ENCODE results near the gene EPHA6.
"Not testable (repeated sequence)": the region's sequence is repeated elsewhere in the genome, so short reads cannot be mapped to it uniquely, and the experiment has no call there.

EPHA6 gene

DNA sequence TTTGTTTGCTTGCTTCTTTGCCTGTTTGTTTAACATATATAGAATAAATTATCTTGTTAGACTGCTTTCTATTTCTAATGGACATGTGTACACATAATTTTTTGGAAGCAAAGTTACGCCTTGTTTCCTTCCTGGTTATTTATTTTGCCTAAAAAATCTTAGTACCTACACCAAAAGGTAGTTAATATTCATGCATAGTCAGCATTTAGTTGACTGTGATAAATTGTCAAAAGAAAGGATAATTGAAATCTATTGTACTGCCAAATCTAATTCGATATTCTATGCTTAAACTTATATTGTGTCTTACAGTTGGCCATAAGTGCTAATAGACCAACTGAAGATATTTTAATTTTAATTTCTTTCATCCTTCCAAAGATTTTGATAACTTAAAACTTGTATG is 716.3 kb downstream of the EPHA6 start:
- DNase-seq (ENCODE audit: extremely low spot score, insufficient read length, low read depth) = no peak
- FAIRE-seq = no peak

DNA sequence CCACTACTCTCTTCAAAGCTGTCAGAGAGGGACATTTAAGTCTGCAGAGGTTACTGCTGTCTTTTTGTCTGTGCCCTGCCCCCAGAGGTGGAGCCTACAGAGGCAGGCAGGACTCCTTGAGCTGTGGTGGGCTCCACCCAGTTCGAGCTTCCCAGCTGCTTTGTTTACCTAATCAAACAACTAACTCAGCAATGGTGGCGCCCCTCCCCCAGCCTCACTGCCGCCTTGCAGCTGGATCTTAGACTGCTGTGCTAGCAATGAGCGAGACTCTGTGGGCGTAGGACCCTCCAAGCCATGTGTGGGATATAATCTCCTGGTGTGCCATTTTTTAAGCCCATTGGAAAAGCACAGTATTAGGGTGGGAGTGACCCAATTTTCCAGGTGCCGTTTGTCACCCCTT is 733.2 kb downstream of the EPHA6 start:
- DNase-seq (ENCODE audit: extremely low spot score, insufficient read length, low read depth); FAIRE-seq: not testable (repeated sequence)

DNA sequence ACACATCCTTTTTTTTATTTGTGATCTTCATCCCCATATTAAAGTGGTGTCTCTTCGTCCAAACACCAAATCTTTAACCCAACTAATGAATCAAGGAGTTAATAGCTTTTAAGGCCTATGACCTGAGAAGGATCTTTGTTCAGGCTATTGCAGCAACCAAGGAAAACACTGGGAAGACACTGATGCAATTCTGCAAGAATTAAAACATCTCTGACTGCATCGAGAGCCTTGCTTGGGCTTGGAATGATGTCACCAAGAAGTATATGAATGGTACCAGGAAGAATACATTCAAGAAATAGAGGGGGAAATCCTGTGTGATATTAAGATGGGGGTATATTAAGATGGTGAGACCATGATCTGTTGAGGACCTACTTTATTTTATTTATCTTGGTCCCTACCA is 736.0 kb downstream of the EPHA6 start:
- FAIRE-seq (no peak), DNase-seq (ENCODE audit: extremely low spot score, insufficient read length, low read depth) (no peak)

DNA sequence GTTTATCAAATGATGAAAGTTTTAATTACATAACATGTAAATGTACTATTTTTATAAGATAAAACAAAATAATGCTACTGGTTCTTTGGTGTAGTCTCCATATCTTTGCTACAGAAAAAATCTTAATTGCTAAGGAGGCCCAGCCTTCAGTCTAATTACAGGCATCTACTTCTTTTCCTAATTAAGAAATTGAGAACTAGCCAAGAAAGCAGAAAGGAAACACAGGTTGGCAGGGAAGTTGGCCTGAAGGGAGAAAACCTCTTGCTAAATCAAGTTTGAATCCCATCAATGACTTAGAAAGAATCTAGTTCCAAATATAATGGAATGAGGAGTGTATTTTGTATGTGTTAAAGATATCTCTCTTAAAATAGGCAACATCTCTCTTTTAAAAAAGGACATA is 737.8 kb downstream of the EPHA6 start:
- DNase-seq (ENCODE audit: extremely low spot score, insufficient read length, low read depth) (no peak), FAIRE-seq (no peak)

DNA sequence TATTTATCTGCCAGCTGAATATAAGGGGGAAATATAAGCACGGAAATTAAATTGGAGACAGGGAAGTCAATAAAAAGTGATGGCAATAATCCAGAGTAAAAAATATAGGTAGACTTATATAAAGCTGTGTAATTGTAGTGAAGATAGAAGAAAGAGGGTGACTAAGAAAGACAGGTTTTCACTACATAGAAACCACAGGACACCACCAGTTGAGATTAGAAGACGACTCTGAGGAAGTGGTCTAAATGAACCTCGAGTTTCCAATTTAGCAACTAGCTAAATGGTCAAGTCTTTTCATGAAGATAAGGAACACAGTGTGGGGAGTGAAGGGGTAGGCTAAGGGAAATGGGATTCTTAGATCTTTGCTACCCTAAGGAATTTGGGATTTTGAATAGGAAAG is 761.3 kb downstream of the EPHA6 start:
- FAIRE-seq (no peak), DNase-seq (ENCODE audit: extremely low spot score, insufficient read length, low read depth) (no peak)

DNA sequence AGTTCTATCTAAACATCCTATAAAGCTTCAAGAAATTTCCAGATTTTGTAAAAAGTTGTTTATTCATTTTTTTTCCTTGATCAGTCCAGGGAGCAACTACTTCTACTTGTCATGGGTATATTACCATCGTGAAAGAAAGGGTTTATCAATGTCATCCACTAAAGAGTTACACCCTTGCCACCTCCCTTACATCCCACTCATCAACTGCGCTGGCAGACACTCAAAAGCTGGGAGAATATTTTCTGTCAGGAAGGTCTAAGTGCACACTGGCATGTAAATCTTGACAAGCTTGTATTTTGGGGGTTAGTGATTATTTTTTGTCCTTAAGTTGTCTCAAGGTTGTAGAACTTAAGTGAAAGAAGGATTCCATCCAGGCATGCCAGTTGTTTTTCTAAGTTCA is 761.8 kb downstream of the EPHA6 start:
- no peak for FAIRE-seq

DNA sequence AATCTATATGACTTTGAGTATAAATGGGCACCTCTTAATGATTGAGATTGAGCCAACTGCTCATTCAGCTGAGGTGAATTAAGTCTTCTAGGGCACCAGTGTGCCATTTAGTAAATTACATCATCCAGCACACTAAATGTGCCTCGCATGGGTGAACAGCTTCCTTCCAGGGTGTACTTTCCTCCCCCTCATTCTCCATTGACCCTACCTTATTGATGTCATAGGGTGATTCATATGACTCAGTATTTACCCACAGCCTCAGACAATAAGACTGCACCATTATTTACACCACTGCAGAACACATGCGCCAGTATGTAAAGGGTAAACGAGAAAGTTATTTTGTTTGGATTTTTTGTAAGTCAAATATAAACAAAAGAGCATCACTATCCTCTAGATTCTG is 765.0 kb downstream of the EPHA6 start:
- FAIRE-seq = no peak
- DNase-seq (ENCODE audit: extremely low spot score, insufficient read length, low read depth) = no peak

More for the DNA sequence above, 761.8 kb downstream of the EPHA6 start:
- no peak for DNase-seq (ENCODE audit: extremely low spot score, insufficient read length, low read depth)

DNA sequence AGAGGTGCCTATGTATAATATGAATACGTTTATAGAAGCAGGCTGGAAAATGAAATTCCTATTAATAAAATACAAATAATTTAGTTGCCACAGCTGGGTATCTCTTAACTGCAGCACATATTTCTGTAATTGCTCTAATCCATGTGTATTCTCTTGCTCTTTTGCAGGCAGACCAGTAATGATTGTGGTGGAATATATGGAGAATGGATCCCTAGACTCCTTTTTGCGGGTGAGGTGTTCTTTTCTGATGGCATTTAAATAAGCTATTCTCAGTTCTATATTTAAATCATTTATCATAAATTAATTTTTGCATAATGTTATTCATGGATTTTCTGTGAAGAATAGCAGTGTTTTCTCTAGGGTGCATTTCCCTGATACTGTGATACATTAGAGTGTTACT is 796.2 kb downstream of the EPHA6 start:
- no peak for DNase-seq (ENCODE audit: extremely low spot score, insufficient read length, low read depth)
- FAIRE-seq = no peak

DNA sequence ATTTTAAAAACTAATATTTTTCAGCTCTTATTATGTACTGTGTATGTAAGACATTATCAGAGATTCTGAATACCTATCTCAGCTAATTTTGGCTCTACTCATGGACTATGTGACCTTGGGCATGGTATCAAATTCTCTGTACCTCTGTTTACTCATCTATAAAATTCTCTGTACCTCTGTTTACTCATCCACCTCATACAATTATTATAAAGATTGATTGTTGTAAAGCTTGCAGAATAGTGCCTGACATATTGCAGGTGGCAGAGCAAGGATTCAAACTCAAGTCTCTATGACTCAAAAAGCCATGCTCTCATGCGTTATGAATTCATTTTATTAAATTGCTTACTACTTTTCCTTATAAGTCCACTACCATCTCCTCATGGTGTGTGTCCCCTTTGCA is 798.2 kb downstream of the EPHA6 start:
- no peak for FAIRE-seq
- DNase-seq (ENCODE audit: extremely low spot score, insufficient read length, low read depth) = no peak

DNA sequence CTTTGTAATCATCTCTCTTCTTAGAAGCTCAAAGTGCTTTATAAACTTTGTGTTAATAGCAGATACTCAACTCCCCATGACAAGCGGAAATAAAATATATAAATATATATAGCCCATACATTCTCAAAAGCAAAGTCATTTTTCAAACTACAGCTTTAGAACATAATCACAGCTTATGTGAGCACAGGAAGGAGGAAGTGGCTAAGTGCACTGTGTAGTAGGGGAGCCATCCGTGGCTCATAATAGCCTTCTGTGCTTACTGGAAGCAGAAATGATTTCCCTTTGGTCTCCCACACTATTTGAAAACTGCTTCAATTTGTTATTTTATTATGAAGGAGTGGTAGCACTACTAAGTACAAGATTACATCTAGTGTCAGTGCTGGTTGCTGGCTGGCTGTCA is 798.7 kb downstream of the EPHA6 start:
- no peak for DNase-seq (ENCODE audit: extremely low spot score, insufficient read length, low read depth)
- no peak for FAIRE-seq

DNA sequence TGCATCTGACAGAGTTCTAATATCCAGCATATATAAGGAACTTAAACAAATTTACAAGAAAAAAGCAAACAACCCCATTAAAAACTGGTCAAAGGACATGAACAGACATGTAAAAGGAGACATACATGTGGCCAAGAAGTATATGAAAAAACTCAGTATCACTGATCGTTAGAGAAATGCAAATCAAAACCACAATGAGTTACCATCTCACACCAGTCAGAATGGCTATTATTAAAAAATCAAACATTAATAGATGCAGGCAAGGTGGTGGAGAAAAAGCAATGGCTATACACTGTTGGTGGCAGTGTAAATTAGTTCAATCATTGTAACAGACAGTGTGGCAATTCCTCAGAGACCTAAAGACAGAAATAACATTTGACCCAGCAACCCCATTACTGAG is 806.1 kb downstream of the EPHA6 start:
- not testable (repeated sequence) for DNase-seq (ENCODE audit: extremely low spot score, insufficient read length, low read depth); FAIRE-seq

DNA sequence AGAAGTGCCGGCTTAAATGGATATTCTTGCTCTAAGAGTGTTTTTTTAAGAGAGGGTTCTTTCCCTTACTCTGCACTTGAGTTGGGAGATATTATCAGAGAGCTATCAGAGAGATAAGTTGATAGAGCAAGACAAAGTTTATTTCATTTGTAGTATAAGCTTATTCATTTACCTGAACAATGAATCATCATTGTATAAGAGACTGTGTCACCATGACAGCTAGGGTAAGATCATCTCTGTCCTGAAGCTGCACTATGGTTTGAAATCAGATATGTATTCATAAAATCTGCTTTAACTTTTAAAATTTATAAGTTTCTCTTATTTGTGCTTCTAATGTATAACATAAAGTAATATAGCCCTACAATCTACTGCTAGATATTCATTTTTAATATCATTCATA is 822.1 kb downstream of the EPHA6 start:
- FAIRE-seq (no peak), DNase-seq (ENCODE audit: extremely low spot score, insufficient read length, low read depth) (no peak)

DNA sequence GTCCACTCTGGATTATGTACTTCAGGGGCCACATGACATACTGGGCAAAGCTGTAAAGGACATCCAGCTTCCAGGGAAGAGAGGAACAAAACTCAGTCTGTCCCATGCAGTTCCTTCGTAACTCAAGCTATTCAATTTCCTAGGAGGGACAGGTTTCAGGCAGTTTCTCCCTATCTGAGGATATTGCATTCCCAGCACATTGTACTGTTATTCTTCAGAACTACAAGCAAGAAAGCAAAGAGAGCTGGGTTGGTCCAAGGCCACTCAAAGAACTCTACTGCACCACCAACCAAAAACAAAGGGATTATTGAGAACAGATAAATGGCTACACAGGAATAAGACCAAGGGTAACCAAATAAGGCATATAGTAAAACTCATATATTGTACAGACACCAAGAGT is 832.5 kb downstream of the EPHA6 start:
- FAIRE-seq = no peak
- no peak for DNase-seq (ENCODE audit: extremely low spot score, insufficient read length, low read depth)

DNA sequence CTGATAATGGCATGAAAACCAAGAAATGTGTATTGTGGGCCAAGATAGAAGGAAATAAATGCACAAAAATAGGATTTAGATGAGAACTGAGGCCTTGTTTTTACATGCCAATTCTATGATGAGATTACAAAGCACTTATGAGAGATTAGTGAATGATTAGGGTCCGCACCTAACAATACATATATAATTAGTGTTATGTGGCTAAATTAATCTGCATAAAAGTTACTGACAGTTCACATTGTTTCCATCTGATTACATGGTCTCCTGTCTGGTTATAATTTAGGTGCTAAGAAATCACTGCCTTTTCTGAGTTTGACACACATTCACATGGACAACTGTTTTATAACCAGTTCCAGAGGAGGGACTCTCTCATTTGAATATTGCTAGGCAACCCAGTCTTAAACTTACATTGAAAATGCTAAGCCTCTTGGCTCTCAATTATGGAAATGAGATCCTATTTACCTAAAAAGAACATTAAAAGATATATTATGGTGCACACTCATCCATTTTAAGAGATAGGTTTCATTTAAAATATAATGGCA is 833.1 kb downstream of the EPHA6 start:
- FAIRE-seq (no peak), DNase-seq (ENCODE audit: extremely low spot score, insufficient read length, low read depth) (no peak)

DNA sequence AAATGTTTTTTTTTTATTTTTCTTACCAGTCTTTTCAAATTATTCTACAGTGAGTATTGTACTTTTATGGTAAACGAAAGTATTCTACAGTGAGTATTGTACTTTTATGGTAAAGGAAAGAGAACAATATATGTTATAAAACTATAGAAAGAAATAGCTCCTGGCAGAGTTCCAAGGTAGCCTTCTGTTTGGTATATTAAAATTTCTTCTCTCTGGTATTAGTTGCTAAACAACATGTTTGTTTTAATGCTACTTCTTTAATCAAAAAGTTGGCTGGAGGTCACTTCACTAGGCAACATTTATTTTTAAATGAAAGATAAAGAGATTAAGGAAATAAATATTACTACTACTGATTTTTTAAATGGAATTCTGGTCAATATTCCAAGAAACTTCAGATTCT is 841.6 kb downstream of the EPHA6 start:
- FAIRE-seq = no peak
- DNase-seq (ENCODE audit: extremely low spot score, insufficient read length, low read depth) = no peak

DNA sequence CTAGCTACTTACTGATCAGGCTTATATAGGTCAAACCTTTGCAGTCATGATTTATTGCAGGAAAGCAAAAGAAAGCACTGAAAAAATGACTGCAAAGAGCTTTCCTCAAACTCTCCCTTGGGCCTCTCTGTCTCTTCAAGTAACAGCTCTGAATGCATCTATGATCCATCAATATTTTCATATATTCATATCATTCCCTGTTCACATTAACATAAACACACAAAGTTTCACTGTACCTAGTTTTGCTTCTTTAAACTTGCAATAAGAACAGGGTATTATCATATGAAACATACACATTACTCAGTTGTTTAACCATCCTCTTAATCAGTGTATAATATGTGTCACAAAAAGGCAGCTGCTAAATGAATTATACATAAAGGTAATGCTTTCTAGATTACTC is 842.2 kb downstream of the EPHA6 start:
- no peak for DNase-seq (ENCODE audit: extremely low spot score, insufficient read length, low read depth)
- no peak for FAIRE-seq

DNA sequence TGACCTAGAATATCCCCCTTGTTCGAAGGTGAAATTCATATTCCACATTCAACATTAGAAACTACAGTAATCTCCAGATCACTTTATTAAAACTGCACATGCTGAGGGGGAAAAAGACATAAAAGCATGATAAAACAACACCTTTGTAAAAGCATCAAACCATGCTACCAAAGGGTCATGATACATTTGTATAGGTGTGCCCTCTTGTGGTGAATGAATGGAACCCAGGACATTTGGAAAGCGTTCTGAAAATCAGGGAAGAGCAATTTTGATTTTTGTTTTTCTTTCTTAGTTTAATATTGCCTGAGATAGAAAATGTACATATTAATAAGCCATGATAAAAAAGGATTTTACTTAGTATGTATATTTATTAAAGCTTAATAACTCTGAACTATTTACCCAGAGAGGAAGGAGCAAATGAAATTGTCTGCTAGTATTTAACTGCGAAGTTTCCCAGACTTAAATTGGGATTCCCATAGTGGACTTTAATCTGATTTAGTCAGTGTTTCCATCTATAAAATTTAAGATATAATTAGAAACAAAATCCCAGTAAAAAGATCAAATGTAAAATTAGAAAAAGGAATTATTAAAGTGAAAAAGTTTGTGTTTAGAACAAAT is 844.4 kb downstream of the EPHA6 start:
- FAIRE-seq (no peak), DNase-seq (ENCODE audit: extremely low spot score, insufficient read length, low read depth) (no peak)

DNA sequence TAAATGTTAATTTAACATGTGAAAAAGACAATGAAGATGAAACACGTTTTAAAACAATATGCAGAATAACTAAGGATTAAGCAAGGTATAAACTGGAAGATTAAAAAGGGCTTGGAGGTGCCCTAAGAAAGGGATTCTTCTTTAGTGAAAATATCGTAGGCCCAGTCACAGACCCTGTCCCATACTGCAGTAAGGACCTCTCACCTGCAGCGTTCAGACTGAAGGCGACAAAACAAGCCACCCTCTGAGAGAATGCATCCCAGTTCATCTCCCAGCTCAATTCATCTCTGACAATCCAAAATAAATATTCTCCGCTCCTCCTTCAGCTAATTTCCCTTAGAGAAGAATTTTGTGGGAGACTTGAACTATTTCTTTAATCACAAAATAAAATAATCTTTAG is 847.9 kb downstream of the EPHA6 start:
- DNase-seq (ENCODE audit: extremely low spot score, insufficient read length, low read depth) (no peak), FAIRE-seq (no peak)

DNA sequence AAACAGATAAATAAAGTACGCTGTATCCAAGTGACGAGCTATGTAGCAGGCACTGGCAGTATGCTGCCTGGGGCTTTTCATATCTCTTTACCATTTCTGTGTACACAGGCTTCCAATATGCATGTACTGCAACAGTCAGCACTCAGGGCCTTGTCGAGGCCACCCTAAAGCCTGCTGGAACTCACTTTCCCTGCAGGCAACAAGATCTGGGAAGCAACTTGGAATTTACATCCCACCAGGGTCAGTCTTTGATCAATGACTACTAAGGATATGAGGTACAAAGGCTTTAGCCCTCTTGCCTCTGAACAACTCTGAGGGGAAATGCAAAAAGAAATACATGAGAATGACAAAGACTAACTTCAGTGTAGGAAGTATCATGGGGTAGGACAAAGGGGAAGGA is 848.4 kb downstream of the EPHA6 start:
- FAIRE-seq (no peak), DNase-seq (ENCODE audit: extremely low spot score, insufficient read length, low read depth) (no peak)

DNA sequence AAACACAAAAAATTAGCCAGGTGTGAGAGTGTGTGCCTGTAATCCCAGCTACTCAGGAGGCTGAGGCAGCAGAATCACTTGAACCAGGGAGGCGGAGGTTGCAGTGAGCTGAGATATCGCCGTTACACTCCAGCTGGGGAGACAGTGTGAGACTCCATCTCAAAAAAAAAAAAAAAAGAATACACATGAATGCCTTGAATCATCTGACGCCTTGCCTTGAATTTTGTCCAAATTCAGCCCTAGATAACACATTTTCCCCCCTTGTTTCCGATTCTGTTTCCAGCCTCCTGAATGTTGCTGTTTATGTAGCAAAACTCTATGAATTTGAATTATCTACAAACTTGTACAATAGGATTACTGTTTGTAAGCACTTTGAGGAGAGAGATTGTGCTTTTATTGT is 851.5 kb downstream of the EPHA6 start:
- FAIRE-seq (no peak), DNase-seq (ENCODE audit: extremely low spot score, insufficient read length, low read depth) (no peak)

DNA sequence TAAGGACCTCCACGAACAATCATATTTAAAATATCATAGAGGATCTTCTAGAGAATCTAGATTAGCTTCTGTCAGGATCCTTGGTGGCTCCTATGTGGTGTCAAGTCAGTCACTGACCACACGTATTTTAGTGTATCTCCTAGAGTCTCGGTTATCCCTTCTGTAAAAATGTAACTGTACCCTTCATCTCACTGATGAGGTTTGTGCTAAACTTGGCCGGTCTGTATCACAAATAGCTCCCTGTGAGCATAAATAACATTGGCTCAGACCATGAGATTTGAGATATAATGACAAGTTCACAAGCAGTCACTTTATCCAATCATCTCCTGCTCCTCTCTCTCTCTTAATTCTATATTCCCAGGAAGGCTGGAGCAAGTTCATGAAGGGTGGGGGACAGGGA is 856.6 kb downstream of the EPHA6 start:
- FAIRE-seq (no peak), DNase-seq (ENCODE audit: extremely low spot score, insufficient read length, low read depth) (no peak)

DNA sequence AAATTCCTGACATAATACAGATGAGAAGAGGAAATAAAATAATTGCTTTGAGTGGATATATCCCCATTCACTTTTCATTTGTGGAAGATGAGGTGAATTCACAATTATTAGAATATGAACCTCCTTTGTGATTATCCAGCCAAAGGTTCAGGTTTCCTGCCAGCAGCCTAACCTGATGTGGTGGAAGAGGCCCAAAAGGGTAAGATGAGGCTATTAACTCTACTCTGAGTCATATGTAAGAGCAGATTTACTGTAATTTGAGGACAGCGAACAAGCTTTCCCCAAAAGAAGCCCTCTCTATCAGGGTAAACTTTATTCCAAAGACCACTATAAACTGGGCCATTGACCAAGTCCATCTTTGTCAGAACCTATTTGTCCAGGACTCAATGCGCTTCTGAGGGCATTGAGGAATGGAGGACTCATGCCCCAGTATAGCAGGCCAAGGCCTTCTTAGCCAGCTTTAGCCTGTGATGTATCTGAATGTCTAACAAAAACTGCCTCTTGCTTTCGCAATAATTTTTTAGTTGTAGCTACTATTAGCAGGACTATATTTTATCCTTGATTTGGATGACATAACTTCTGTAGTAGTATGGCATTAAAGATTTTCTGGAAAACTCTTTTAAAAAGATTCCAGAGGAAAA is 859.1 kb downstream of the EPHA6 start:
- FAIRE-seq = no peak
- DNase-seq (ENCODE audit: extremely low spot score, insufficient read length, low read depth) = no peak
